ENCODE measurements around the gene SPPL3. TPM values are rescaled to one million over a fixed set of nuclear protein-coding genes. Genes with fewer than 3 reads are reported as not detected.

SPPL3 gene
- total and polyA plus RNA-seq, 10 donors, result 9.0 to 76.9 (median 44.0) TPM

DNA sequence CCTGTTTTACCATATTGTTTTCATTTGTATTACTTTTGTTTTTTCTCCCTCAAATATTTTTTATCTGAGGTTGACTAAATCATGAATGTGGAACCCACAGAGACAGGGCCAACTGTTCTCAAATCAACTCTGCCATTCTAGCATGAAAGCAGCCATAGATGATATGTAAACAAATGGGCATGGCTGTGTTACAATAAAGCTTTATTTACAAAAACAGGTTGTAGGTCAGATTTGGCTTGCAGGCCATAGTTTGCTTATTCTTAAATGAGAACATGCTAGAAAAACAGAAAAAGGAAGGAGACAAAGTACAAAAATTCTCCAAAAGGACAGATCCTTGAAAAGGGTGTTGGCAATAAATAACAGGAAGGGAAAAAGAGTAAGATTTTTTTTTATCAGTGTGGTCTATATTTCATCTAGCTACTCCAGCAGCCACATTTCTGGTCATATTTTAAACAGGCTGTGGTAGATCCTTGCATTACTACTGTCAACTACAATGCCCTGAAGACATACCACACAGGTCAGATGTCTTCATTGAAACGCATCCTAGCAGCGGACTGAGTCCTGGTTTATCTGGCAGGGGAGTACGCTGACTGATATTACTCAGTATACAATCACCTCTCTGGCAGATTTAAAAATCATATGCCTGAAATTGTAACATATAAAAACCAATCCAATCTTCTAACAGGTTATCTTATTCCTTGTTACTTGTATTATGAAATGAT is 42.9 kb downstream of the SPPL3 start:
- peak overlapping the region in 4 of 8 donors; percentile 1 to 52 (median 8) for H3K27ac ChIP-seq
- no peaks in the 10 kb centered on the region for H3K36me3 ChIP-seq
- H3K27me3 ChIP-seq (replicated peaks in 1 of 7), result no peaks in the 10 kb centered on the region
- peaks cover 17 to 88% (median 54%) of the 10 kb centered on the region in 6 donors for H3K4me1 ChIP-seq
- intact Hi-C loops (cut with DNase I; ENCODE audit: low total_unique reads), result no loop called here
- TF ChIP-seq POLR2A (IDR thresholded peaks at IDR 0.05) (no peak), POLR2AphosphoS5 (IDR thresholded peaks at IDR 0.05) (no peak)
- TF ChIP-seq, protein P1, sequence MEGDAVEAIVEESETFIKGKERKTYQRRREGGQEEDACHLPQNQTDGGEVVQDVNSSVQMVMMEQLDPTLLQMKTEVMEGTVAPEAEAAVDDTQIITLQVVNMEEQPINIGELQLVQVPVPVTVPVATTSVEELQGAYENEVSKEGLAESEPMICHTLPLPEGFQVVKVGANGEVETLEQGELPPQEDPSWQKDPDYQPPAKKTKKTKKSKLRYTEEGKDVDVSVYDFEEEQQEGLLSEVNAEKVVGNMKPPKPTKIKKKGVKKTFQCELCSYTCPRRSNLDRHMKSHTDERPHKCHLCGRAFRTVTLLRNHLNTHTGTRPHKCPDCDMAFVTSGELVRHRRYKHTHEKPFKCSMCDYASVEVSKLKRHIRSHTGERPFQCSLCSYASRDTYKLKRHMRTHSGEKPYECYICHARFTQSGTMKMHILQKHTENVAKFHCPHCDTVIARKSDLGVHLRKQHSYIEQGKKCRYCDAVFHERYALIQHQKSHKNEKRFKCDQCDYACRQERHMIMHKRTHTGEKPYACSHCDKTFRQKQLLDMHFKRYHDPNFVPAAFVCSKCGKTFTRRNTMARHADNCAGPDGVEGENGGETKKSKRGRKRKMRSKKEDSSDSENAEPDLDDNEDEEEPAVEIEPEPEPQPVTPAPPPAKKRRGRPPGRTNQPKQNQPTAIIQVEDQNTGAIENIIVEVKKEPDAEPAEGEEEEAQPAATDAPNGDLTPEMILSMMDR (IDR thresholded peaks at IDR 0.05 in 8 of 11, conservative IDR thresholded peaks at IDR 0.05 in 3 of 11), result no peak
- H3K9me3 ChIP-seq, result peaks cover 0 to 14% (median 5%) of the 10 kb centered on the region in 8 donors
- 89 to 98% (median 93%) methylated on average over 3 of the region's 3 CpGs for WGBS, 5 donors
- DNase-seq, result no peak
- H3K4me3 ChIP-seq, result no peak overlapping the region

DNA sequence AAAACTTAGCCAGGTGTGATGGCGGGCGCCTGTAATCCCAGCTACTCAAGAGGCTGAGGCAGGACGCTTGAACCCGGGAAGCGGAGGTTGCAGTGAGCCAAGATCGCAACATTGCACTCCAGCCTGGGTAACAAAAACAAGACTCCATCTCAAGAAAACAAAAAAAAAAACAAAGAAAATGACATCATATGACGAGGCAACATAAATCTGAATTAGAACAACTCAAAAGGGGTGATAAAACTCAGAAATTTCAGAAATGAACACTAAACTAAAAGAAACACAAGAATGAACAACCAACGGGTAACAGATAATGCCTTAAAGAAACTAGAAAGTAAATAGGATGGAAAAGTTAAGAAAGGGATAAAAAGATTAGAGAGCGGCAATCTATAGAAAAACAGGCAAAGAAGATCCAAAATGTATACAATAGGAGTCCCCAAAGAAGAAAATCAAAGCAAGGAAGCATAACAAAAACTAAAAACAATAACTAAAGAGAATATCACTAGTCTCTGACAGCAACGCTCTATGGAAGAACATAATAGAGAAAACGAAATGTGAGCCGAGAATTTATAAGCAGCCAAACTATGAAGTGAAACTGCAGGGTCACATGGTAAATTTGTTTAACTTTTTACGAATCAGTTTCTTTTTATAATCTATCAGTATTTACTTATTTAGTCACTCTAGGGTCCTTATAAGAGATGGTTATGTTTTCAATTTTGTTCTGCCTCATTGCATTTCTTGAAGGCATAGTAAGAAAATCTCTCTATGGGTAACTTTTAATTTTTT is 45.7 kb downstream of the SPPL3 start:
- WGBS, 5 donors, result 84 to 91% (median 86%) methylated on average over 13 of the region's 13 CpGs
- Histone ChIP-seq H3K9me3 (peaks cover 0 to 14% (median 5%) of the 10 kb centered on the region in 8 donors), H3K27ac (peak overlapping the region in 5 of 8 donors; percentile 39 to 54 (median 44)), H3K4me3 (no peak overlapping the region), H3K27me3 (replicated peaks in 1 of 7) (no peaks in the 10 kb centered on the region), H3K36me3 (no peaks in the 10 kb centered on the region), H3K4me1 (peaks cover 29 to 93% (median 55%) of the 10 kb centered on the region in 6 donors)
- TF ChIP-seq, protein P1 (IDR thresholded peaks at IDR 0.05 in 8 of 11, conservative IDR thresholded peaks at IDR 0.05 in 3 of 11), result no peak
- TF ChIP-seq POLR2A (IDR thresholded peaks at IDR 0.05), result no peak
- no peak for TF ChIP-seq POLR2AphosphoS5 (IDR thresholded peaks at IDR 0.05)
- DNase-seq, result no peak
- intact Hi-C loops (cut with DNase I; ENCODE audit: low total_unique reads), result no loop called here

DNA sequence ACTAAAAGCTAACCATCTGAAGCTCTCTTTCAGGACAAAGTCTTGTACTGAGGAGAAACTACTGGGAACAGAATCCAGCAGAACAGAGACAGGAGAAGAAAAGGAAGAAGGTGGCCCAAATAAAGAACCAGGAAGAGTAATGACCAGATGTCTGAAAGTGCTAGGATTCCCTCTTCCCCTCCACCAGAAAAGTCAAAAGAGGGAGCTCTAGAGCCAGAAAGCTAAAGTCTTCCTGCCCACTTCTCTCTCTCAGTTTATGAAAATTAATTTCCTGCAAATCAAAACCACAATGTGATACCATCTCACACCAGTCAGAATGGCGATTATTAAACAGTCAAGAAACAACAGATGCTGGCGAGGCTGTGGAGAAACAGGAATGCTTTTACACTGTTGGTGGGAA is 47.2 kb downstream of the SPPL3 start:
- peak overlapping the region in 4 of 8 donors; percentile 32 to 46 (median 40) for H3K27ac ChIP-seq
- peaks cover 34 to 95% (median 59%) of the 10 kb centered on the region in 6 donors for H3K4me1 ChIP-seq
- DNase-seq, result no peak
- peaks cover 0 to 14% (median 5%) of the 10 kb centered on the region in 8 donors for H3K9me3 ChIP-seq
- peak overlapping the region in 1 of 8 donors; percentile 2 for H3K4me3 ChIP-seq
- no peak for TF ChIP-seq POLR2AphosphoS5 (IDR thresholded peaks at IDR 0.05)
- TF ChIP-seq, protein P1 (IDR thresholded peaks at IDR 0.05 in 8 of 11, conservative IDR thresholded peaks at IDR 0.05 in 3 of 11), result peak in 6 of 11 experiments; percentile 6 to 41 (median 28)
- no peaks in the 10 kb centered on the region for H3K27me3 ChIP-seq (replicated peaks in 1 of 7)
- intact Hi-C loops (cut with DNase I; ENCODE audit: low total_unique reads), result no loop called here
- 11 to 31% (median 20%) methylated on average over 2 of the region's 2 CpGs for WGBS, 5 donors
- H3K36me3 ChIP-seq, result no peaks in the 10 kb centered on the region
